ENCODE data around the gene CHN1.
A peak's percentile ranks its signal among the peaks of the same experiment; 100 is the strongest.

The CHN1 gene

GRCh38 chr2:174863183-174863582 lies 142.0 kb downstream of the CHN1 start:
- DNase-seq: no peak

GRCh38 chr2:174859563-174860169 lies 145.5 kb downstream of the CHN1 start:
- DNase-seq: no peak

GRCh38 chr2:174858745-174859144 lies 146.4 kb downstream of the CHN1 start:
- no peak for DNase-seq

- no peak for DNase-seq
Measured at GRCh38 chr2:174856447-174856846, 148.7 kb downstream of the CHN1 start.

GRCh38 chr2:174846941-174847938 lies 157.9 kb downstream of the CHN1 start:
- DNase-seq: peak; percentile 55

GRCh38 chr2:174846218-174846617 lies 159.0 kb downstream of the CHN1 start:
- DNase-seq: no peak

- no peak for DNase-seq
Measured at GRCh38 chr2:174844295-174844708, 160.9 kb downstream of the CHN1 start.

- DNase-seq: no peak
Measured at GRCh38 chr2:174842496-174842895, 162.7 kb downstream of the CHN1 start.

GRCh38 chr2:174841936-174842335 lies 163.2 kb downstream of the CHN1 start:
- no peak for DNase-seq

- DNase-seq: no peak
Measured at GRCh38 chr2:174841350-174841749, 163.8 kb downstream of the CHN1 start.

GRCh38 chr2:174840436-174840835 lies 164.7 kb downstream of the CHN1 start:
- peak; percentile 19 for DNase-seq

GRCh38 chr2:174839662-174840061 lies 165.5 kb downstream of the CHN1 start:
- no peak for DNase-seq

GRCh38 chr2:174836995-174837390 lies 168.2 kb downstream of the CHN1 start:
- no peak for DNase-seq

GRCh38 chr2:174836377-174836994 lies 168.7 kb downstream of the CHN1 start:
- DNase-seq: peak; percentile 71

- peak; percentile 33 for DNase-seq
Measured at GRCh38 chr2:174835797-174836255, 169.4 kb downstream of the CHN1 start.

GRCh38 chr2:174833737-174834136 lies 171.4 kb downstream of the CHN1 start:
- no peak for DNase-seq

- no peak for DNase-seq
Measured at GRCh38 chr2:174830561-174830960, 174.6 kb downstream of the CHN1 start.

- no peak for DNase-seq
Measured at GRCh38 chr2:174829550-174829949, 175.6 kb downstream of the CHN1 start.

- DNase-seq: no peak
Measured at GRCh38 chr2:174827371-174828369, 177.5 kb downstream of the CHN1 start.

GRCh38 chr2:174826051-174826450 lies 179.1 kb downstream of the CHN1 start:
- DNase-seq: no peak

- no peak for DNase-seq
Measured at GRCh38 chr2:174824068-174824467, 181.1 kb downstream of the CHN1 start.

GRCh38 chr2:174821628-174822027 lies 183.6 kb downstream of the CHN1 start:
- no peak for DNase-seq

Measured in amniotic stem cell (primary cell).